ENCODE results near the gene IL17F. TPM values are rescaled to one million over a fixed set of nuclear protein-coding genes. Genes with fewer than 3 reads are reported as not detected.

Gene IL17F
- total and polyA plus RNA-seq, 9 donors = not detected

DNA sequence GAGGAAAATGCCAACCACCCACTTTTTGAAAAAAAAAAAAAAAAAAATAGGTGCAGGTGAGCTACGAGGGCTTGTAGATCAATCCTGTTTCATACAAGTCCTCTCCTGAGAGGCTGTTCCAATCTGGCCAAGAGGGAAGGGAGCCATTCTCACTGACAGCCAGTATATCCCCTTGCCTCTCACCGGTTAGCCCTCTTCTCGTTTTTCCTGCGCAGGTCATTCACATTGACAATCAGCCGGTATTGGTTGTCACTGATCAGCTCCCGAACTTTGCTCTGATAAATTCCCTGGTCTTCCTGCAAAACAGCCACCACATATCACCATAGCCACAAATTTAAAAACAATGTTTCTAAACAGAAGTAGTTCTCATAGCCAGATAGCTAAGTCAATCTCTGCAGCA lies 38.8 kb upstream of the IL17F start:
- H3K4me3 ChIP-seq = no peak overlapping the region
- no peaks in the 10 kb centered on the region for H3K27me3 ChIP-seq
- WGBS, 3 donors = 59 to 68% (median 61%) methylated on average over 6 of the region's 6 CpGs
- H3K27ac ChIP-seq = no peak overlapping the region
- H3K9me3 ChIP-seq = no peaks in the 10 kb centered on the region
- intact Hi-C loops (cut with DNase I) = loop anchor here in 3 of 4 donors (10.0 kb wide), 3 partner anchors 112 to 132 kb away; no protein-coding TSS in a partner anchor
- TF ChIP-seq, protein P1, sequence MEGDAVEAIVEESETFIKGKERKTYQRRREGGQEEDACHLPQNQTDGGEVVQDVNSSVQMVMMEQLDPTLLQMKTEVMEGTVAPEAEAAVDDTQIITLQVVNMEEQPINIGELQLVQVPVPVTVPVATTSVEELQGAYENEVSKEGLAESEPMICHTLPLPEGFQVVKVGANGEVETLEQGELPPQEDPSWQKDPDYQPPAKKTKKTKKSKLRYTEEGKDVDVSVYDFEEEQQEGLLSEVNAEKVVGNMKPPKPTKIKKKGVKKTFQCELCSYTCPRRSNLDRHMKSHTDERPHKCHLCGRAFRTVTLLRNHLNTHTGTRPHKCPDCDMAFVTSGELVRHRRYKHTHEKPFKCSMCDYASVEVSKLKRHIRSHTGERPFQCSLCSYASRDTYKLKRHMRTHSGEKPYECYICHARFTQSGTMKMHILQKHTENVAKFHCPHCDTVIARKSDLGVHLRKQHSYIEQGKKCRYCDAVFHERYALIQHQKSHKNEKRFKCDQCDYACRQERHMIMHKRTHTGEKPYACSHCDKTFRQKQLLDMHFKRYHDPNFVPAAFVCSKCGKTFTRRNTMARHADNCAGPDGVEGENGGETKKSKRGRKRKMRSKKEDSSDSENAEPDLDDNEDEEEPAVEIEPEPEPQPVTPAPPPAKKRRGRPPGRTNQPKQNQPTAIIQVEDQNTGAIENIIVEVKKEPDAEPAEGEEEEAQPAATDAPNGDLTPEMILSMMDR (IDR thresholded peaks at IDR 0.05) = no peak
- TF ChIP-seq EP300 (IDR thresholded peaks at IDR 0.05) (no peak), POLR2A (IDR thresholded peaks at IDR 0.05) (no peak)
- no peaks in the 10 kb centered on the region for H3K36me3 ChIP-seq
- no peak for DNase-seq
- no peaks in the 10 kb centered on the region for H3K4me1 ChIP-seq (ENCODE audit: insufficient read depth)

DNA sequence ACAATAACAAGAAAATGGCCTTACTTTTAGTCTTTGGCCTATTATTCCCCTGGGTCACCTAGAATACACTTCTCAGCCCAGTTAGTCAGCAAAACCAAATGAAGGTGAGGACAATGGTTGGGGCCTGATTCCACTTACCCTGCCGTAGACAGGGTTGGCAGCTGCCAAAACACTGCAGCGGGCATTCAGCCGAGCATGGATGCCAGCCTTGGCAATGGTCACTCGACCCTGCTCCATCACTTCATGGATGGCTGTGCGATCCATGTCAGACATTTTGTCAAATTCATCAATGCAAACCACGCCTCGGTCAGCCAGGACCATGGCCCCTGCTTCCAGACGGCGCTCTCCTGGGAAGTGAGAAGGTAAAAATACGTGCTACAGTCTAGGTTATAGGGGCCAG lies 31.8 kb upstream of the IL17F start:
- no peak for DNase-seq
- no peak for TF ChIP-seq EP300 (IDR thresholded peaks at IDR 0.05)
- TF ChIP-seq, protein P1 (IDR thresholded peaks at IDR 0.05) = no peak
- no peak for TF ChIP-seq POLR2A (IDR thresholded peaks at IDR 0.05)
- intact Hi-C loops (cut with DNase I) = loop anchor here in 1 of 4 donors (10.0 kb wide), 1 partner anchor 389 kb away; no protein-coding TSS in a partner anchor

DNA sequence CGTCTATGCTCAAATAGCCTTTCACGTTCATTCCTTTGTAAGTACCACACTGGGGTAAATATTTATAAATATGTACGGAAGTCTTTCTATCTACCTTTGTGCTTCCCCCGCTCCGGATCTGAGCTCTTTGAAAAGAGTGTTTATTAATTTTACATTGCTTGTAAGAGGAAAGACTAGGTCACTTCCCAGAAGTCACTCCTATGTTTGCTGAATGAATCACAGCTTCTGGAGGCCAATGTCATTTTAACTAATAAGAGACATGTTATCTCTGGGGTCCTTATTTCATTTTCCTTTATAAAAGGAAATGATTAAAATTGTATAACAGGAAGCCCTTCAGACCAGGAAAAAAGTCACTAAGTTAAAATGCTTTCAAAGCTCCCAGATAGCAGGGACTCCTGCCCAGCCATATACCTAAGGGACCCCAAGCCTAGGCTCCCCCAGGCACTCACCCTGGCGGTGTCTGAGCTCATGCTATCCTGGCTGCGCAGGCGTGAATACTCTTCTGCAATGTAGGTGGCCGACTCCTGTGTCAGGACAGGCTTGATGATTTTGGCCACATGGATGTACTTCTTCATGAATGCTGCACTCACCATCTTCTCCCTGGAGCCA lies 27.7 kb upstream of the IL17F start:
- no peaks in the 10 kb centered on the region for H3K36me3 ChIP-seq
- 84 to 91% (median 88%) methylated on average over 9 of the region's 9 CpGs for WGBS, 3 donors

More for the DNA sequence above, 31.8 kb upstream of the IL17F start:
- H3K4me1 ChIP-seq (ENCODE audit: insufficient read depth) = no peaks in the 10 kb centered on the region
- no peak overlapping the region for H3K4me3 ChIP-seq
- no peaks in the 10 kb centered on the region for H3K27me3 ChIP-seq
- H3K36me3 ChIP-seq = no peaks in the 10 kb centered on the region
- H3K9me3 ChIP-seq = no peaks in the 10 kb centered on the region
- H3K27ac ChIP-seq = no peak overlapping the region
- WGBS, 3 donors = 93 to 96% (median 95%) methylated on average over 10 of the region's 10 CpGs

DNA sequence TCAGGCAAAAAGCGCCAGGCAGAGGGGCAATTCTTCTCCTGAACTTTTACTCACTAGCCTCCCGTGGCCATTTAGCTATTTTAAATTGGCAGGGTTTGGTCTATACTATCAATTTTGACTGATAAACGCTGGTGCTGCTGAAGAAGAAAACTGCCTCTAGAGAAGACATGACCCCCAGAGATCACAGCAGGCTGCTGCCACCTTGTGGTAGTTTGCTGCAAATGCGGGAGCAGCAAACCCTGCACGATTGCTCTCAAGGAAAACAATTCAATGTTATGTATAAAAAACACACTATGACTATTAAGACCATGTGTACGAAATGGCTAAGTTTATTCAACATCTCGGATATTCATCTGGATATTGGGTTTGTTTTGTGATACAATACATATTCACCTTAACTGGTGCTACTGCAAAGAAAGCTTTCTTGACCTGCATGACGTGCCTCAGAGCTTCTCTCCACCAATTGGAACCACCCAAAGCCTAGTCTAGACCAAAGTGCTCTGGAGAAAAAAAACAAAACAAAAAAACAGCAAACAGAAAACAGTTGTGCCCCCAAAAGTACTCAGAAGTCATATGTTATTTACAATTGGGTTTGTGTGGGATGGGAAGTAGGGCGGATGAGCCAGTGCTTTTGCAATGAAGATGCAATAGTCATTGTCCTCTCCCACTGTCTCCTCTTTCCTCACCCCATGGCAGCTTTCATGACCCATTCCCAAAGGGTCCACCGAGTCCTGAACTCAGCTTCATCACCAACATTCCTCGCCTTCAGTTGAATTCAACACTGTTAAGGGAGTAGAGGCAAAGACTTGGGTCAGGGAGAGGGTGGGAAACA lies 19.6 kb upstream of the IL17F start:
- H3K27ac ChIP-seq = no peak overlapping the region
- no peak overlapping the region for H3K4me3 ChIP-seq
- H3K9me3 ChIP-seq = no peaks in the 10 kb centered on the region
- intact Hi-C loops (cut with DNase I) = no loop called here
- H3K4me1 ChIP-seq (ENCODE audit: insufficient read depth) = no peaks in the 10 kb centered on the region
- DNase-seq = peak; percentile 41 to 71 (median 68)
- no peaks in the 10 kb centered on the region for H3K27me3 ChIP-seq
- no peaks in the 10 kb centered on the region for H3K36me3 ChIP-seq
- TF ChIP-seq POLR2A (IDR thresholded peaks at IDR 0.05) = no peak
- TF ChIP-seq, protein P1 (IDR thresholded peaks at IDR 0.05) = peak; percentile 51 to 78 (median 69)
- 36 to 41% (median 37%) methylated on average over 11 of the region's 11 CpGs for WGBS, 3 donors

More for the DNA sequence above, 27.7 kb upstream of the IL17F start:
- intact Hi-C loops (cut with DNase I) = loop anchor here in 1 of 4 donors (10.0 kb wide), 1 partner anchor 393 kb away; no protein-coding TSS in a partner anchor
- Histone ChIP-seq H3K4me3 (no peak overlapping the region), H3K27ac (no peak overlapping the region), H3K9me3 (no peaks in the 10 kb centered on the region), H3K4me1 (ENCODE audit: insufficient read depth) (no peaks in the 10 kb centered on the region), H3K27me3 (no peaks in the 10 kb centered on the region)
- no peak for DNase-seq
- no peak for TF ChIP-seq POLR2A (IDR thresholded peaks at IDR 0.05)
- TF ChIP-seq EP300 (IDR thresholded peaks at IDR 0.05) = no peak
- TF ChIP-seq, protein P1 (IDR thresholded peaks at IDR 0.05) = no peak

All from ovary (tissue), 9 donors.